ENCODE measurements around the gene APOL5. TPM values are rescaled to one million over a fixed set of nuclear protein-coding genes. Genes with fewer than 3 reads are reported as not detected.

APOL5 gene
- total RNA-seq, 3 donors from 2014 or later = not detected

DNA sequence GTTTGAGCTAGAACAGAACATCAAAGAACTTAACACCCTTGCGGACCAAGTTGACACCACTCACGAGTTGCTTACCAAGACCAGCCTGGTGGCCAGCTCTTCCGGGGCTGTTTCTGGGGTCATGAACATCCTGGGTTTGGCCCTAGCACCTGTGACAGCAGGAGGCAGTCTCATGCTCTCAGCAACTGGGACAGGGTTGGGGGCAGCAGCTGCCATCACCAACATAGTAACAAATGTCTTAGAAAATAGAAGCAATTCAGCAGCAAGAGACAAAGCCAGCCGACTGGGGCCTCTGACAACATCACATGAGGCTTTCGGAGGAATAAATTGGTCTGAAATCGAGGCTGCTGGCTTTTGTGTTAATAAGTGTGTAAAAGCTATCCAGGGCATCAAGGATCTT lies 8.7 kb downstream of the APOL5 start:
- Histone ChIP-seq H3K27ac (no peak overlapping the region), H3K36me3 (no peaks in the 10 kb centered on the region), H3K27me3 (no peaks in the 10 kb centered on the region), H3K4me3 (no peak overlapping the region), H3K4me1 (no peaks in the 10 kb centered on the region), H3K9me3 (no peaks in the 10 kb centered on the region)
- intact Hi-C loops (cut with DNase I; ENCODE audit: low total_unique reads) = no loop called here
- DNase-seq (ENCODE audit: low spot score in 2 of 2) = no peak
- no peak for TF ChIP-seq POLR2AphosphoS5 (IDR thresholded peaks at IDR 0.05)
- TF ChIP-seq, protein P1, sequence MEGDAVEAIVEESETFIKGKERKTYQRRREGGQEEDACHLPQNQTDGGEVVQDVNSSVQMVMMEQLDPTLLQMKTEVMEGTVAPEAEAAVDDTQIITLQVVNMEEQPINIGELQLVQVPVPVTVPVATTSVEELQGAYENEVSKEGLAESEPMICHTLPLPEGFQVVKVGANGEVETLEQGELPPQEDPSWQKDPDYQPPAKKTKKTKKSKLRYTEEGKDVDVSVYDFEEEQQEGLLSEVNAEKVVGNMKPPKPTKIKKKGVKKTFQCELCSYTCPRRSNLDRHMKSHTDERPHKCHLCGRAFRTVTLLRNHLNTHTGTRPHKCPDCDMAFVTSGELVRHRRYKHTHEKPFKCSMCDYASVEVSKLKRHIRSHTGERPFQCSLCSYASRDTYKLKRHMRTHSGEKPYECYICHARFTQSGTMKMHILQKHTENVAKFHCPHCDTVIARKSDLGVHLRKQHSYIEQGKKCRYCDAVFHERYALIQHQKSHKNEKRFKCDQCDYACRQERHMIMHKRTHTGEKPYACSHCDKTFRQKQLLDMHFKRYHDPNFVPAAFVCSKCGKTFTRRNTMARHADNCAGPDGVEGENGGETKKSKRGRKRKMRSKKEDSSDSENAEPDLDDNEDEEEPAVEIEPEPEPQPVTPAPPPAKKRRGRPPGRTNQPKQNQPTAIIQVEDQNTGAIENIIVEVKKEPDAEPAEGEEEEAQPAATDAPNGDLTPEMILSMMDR (IDR thresholded peaks at IDR 0.05) = no peak
- TF ChIP-seq POLR2A (IDR thresholded peaks at IDR 0.05) = no peak

DNA sequence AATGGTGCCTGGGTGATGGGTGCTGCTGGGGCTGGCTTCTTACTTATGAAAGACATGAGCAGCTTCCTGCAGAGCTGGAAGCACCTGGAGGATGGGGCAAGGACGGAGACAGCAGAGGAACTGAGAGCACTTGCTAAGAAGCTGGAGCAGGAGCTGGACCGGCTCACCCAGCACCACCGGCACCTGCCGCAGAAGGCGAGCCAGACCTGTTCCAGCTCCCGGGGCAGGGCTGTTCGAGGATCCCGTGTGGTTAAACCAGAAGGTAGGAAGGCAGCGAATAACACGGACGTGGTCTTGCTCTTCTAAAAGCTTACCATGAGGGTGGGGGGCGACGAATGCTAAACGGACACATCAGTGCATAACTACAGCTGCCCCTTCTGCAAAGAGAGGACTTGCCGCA lies 9.3 kb downstream of the APOL5 start:
- intact Hi-C loops (cut with DNase I; ENCODE audit: low total_unique reads) = no loop called here
- TF ChIP-seq, protein P1 (IDR thresholded peaks at IDR 0.05) = no peak
- TF ChIP-seq POLR2A (IDR thresholded peaks at IDR 0.05) = no peak
- no peak for TF ChIP-seq POLR2AphosphoS5 (IDR thresholded peaks at IDR 0.05)
- H3K36me3 ChIP-seq = no peaks in the 10 kb centered on the region

DNA sequence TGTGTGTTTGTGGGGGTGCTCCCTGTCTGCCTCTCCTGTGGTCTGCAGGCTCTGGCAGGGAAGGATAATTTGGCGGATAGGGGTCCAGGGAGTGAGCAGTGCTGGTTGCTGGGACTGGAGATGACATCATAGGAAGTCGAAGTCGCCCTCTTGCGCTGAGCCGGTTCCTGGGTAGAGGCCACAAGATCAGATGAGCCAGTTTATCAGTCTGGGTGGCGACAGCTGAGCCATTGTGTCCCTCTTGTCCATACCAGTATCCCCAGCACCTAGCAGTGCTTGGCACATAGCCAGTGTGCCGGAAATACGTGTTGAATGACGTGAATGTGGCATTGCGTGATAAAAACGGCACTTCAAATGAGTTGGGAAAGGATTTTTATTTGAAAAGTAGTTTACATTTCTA lies 9.8 kb downstream of the APOL5 start:
- intact Hi-C loops (cut with DNase I; ENCODE audit: low total_unique reads) = no loop called here
- H3K4me3 ChIP-seq = no peak overlapping the region
- H3K27ac ChIP-seq = no peak overlapping the region
- no peaks in the 10 kb centered on the region for H3K36me3 ChIP-seq
- no peaks in the 10 kb centered on the region for H3K4me1 ChIP-seq
- DNase-seq (ENCODE audit: low spot score in 2 of 2) = no peak
- no peaks in the 10 kb centered on the region for H3K27me3 ChIP-seq
- no peaks in the 10 kb centered on the region for H3K9me3 ChIP-seq
- TF ChIP-seq, protein P1 (IDR thresholded peaks at IDR 0.05) = no peak
- TF ChIP-seq POLR2A (IDR thresholded peaks at IDR 0.05) (no peak), POLR2AphosphoS5 (IDR thresholded peaks at IDR 0.05) (no peak)

More for the DNA sequence above, 9.3 kb downstream of the APOL5 start:
- Histone ChIP-seq H3K9me3 (no peaks in the 10 kb centered on the region), H3K27ac (no peak overlapping the region), H3K4me3 (no peak overlapping the region), H3K4me1 (no peaks in the 10 kb centered on the region), H3K27me3 (no peaks in the 10 kb centered on the region)
- no peak for DNase-seq (ENCODE audit: low spot score in 2 of 2)

DNA sequence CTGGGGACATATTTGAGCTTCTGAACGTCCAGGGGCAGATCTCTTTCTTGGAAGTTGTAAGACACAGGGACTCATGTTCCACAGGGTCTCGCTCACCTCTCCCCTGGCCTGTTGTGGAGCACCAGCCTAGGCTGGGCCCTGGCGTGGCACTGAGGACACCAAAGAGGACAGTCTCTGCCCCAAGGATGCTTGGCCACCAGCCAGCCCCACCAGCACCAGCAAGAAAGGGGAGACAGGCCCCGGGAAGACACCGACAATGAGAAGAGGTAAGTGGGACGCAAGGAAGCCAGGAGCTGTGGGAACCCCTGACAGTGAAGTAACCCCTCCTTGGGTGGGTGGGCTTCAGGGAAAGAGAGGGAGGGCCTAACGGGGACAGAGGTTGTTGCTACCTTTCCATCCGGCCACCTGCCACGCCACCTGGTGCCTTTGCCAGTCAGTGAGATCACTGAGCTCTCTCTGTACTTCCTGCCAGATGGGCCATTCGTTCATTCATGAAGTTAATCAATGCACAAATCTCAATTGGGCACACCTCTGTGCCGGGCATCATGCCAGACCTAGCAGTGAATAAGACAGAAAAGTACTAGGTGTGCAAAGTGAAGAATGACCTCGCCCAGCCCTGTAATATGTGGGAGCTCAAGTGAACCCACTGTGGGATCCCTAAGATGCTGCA lies 11.1 kb downstream of the APOL5 start:
- intact Hi-C loops (cut with DNase I; ENCODE audit: low total_unique reads) = no loop called here

DNA sequence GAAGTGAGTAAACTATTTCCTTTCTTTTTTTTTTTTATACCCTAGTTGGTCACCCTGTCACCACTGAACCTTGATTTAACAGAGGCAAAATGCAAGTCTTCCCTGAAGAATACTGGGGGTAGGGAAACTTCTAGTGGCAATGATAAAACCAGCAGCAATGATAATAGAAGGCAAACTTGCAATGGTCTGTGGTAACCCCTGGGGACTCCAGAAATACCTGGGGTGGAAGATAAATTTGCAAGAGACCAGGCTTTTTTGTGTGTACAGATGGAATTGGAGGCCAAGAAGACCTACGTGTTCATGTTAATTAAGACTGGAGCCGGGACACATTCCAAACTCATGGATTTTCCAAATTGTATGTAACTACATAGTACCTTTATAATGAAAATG lies 11.6 kb downstream of the APOL5 start:
- TF ChIP-seq POLR2A (IDR thresholded peaks at IDR 0.05) (no peak), POLR2AphosphoS5 (IDR thresholded peaks at IDR 0.05) (no peak)
- no peaks in the 10 kb centered on the region for H3K9me3 ChIP-seq
- H3K36me3 ChIP-seq = no peaks in the 10 kb centered on the region
- no peak for DNase-seq (ENCODE audit: low spot score in 2 of 2)
- intact Hi-C loops (cut with DNase I; ENCODE audit: low total_unique reads) = no loop called here
- no peaks in the 10 kb centered on the region for H3K4me1 ChIP-seq
- no peaks in the 10 kb centered on the region for H3K27me3 ChIP-seq
- H3K27ac ChIP-seq = no peak overlapping the region
- no peak overlapping the region for H3K4me3 ChIP-seq

More for the DNA sequence above, 11.1 kb downstream of the APOL5 start:
- no peak overlapping the region for H3K4me3 ChIP-seq
- TF ChIP-seq, protein P1 (IDR thresholded peaks at IDR 0.05) = no peak
- TF ChIP-seq POLR2AphosphoS5 (IDR thresholded peaks at IDR 0.05) (no peak), POLR2A (IDR thresholded peaks at IDR 0.05) (no peak)
- H3K27ac ChIP-seq = no peak overlapping the region
- no peaks in the 10 kb centered on the region for H3K4me1 ChIP-seq
- no peaks in the 10 kb centered on the region for H3K27me3 ChIP-seq
- H3K36me3 ChIP-seq = no peaks in the 10 kb centered on the region
- no peaks in the 10 kb centered on the region for H3K9me3 ChIP-seq
- DNase-seq (ENCODE audit: low spot score in 2 of 2) = no peak
